HepG2 (cell line): ENCODE data around the gene CUL9. TPM values are rescaled to one million over a fixed set of nuclear protein-coding genes. Genes with fewer than 3 reads are reported as not detected.

Experiments used
- ARID3A ChIP-seq: IDR thresholded peaks from 2 replicates; pipeline ENCODE4 v1.6.1; 2012; ENCODE audit warnings: low read depth, low read length, improper control_type of control experiment
- CSRNP2 ChIP-seq: sonication (generic); formaldehyde crosslinking; conservative IDR thresholded peaks from 2 replicates; pipeline ENCODE4 v1.8.0; 2022; ENCODE audit warnings: low read depth, missing genetic modification reagents
- E2F5 ChIP-seq: sonication (generic); formaldehyde crosslinking; conservative IDR thresholded peaks from 2 replicates; pipeline ENCODE4 v1.4.0; 2020; ENCODE audit warnings: missing genetic modification reagents
- FOSL1 ChIP-seq: sonication (generic); formaldehyde crosslinking; IDR thresholded peaks from 2 replicates; pipeline ENCODE4 v1.9.0; 2021; ENCODE audit warnings: missing genetic modification reagents, borderline replicate concordance
- FOXK2 ChIP-seq: fragments of 450-650 bp; IDR thresholded peaks from 2 replicates; pipeline ENCODE4 v1.6.1; 2016
- GTF2F1 ChIP-seq: fragments of 150-350 bp; IDR thresholded peaks from 2 replicates; pipeline ENCODE4 v1.6.1; 2014; ENCODE audit warnings: low read length
- MTA1 ChIP-seq: sonication (generic); formaldehyde crosslinking; IDR thresholded peaks from 2 replicates; pipeline ENCODE4 v1.4.0; 2020; ENCODE audit warnings: missing genetic modification reagents, mild to moderate bottlenecking, borderline replicate concordance
- PCBP2 ChIP-seq: fragments of 200-400 bp; formaldehyde crosslinking; optimal IDR thresholded peaks from 2 replicates; pipeline ENCODE3; 2018; ENCODE audit warnings: low read length, low read depth; ENCODE audit not compliant: poor library complexity, severe bottlenecking
- SNRNP70 ChIP-seq: fragments of 200-400 bp; formaldehyde crosslinking; IDR thresholded peaks from 2 replicates; pipeline ENCODE4 v1.6.1; 2017; ENCODE audit warnings: mild to moderate bottlenecking, low read depth, low read length, moderate library complexity
- SOX6 ChIP-seq, 2 experiments: fragments of 450-650 bp in 1 of 2; sonication (generic) in 1 of 2; formaldehyde crosslinking in 1 of 2; IDR thresholded peaks; 2 replicates each; pipeline versions ENCODE4 v1.4.0 to v1.6.1; 2017 to 2020; ENCODE audit warnings: antibody characterized with exemption in 1 of 2, mild to moderate bottlenecking in 1 of 2, missing genetic modification reagents in 1 of 2
- YEATS2 ChIP-seq: sonication (generic); formaldehyde crosslinking; IDR thresholded peaks from 2 replicates; pipeline ENCODE4 v1.4.0; 2020; ENCODE audit warnings: missing genetic modification reagents, borderline replicate concordance
- ZBTB10 ChIP-seq: sonication (generic); formaldehyde crosslinking; IDR thresholded peaks from 2 replicates; pipeline ENCODE4 v1.4.0; 2020; ENCODE audit warnings: missing genetic modification reagents, borderline replicate concordance
- ZBTB26 ChIP-seq: IDR thresholded peaks from 2 replicates; pipeline ENCODE4 v1.6.1; 2016; ENCODE audit warnings: missing compliant biosample characterization, missing genetic modification reagents, borderline replicate concordance
- ZNF143 ChIP-seq: sonication (generic); formaldehyde crosslinking; IDR thresholded peaks from 2 replicates; pipeline ENCODE4 v1.4.0; 2020; ENCODE audit warnings: missing genetic modification reagents
- ZNF275 ChIP-seq: sonication (generic); formaldehyde crosslinking; IDR thresholded peaks from 2 replicates; pipeline ENCODE4 v1.8.0; 2022; ENCODE audit warnings: missing genetic modification reagents, mild to moderate bottlenecking, inconsistent platforms, borderline replicate concordance
- ZNF558 ChIP-seq: sonication (generic); formaldehyde crosslinking; IDR thresholded peaks from 2 replicates; pipeline ENCODE4 v1.9.0; 2022; ENCODE audit warnings: mild to moderate bottlenecking, missing genetic modification reagents, borderline replicate concordance
- ZZZ3 ChIP-seq: sonication (generic); formaldehyde crosslinking; IDR thresholded peaks from 2 replicates; pipeline ENCODE4 v1.4.0; 2020; ENCODE audit warnings: missing genetic modification reagents, mild to moderate bottlenecking, borderline replicate concordance
- polyA plus RNA-seq, 8 experiments: library from polyadenylated mRNA; depleted of rRNA in 3 of 8; stranded (reverse) in 7 of 8; unstranded in 1 of 8; fragments of >200 nt; fragmentation: Illumina TruSeq in 4 of 8; extraction: Trizol in 4 of 8; gene quantifications; 2 replicates each; pipeline versions ENCODE4 v1.2.1 to v1.2.3, GENCODE V29; 2011 to 2016; ENCODE audit warnings: low read depth in 4 of 8, missing spikeins in 1 of 8, mixed read lengths in 1 of 8; ENCODE audit not compliant: insufficient read depth in 1 of 8
- total RNA-seq, 5 experiments: library from RNA; depleted of rRNA; stranded (reverse); fragments of >200 nt; fragmentation: Illumina TruSeq; extraction: Trizol; gene quantifications; 2 replicates each; pipeline ENCODE4 v1.2.3, GENCODE V29; 2016; ENCODE audit warnings: low read depth in 1 of 5

Gene CUL9
- total and polyA plus RNA-seq, 2 of the 13 experiments (the other 11 are each of a cell fraction or from before 2014, with no cell fraction given): 11.4 to 13.7 TPM

- TF ChIP-seq PCBP2: peak; percentile 17
- TF ChIP-seq ZNF275 (CRISPR knock-in tag): peak; percentile 99
- TF ChIP-seq GTF2F1: no peak
- no peak for TF ChIP-seq SOX6 (IDR thresholded peaks at IDR 0.05)
- peak; percentile 75; the same call in 1 of the 2 replicates for TF ChIP-seq SOX6 (CRISPR knock-in tag; IDR thresholded peaks at IDR 0.05)
- peak; percentile 98 for TF ChIP-seq YEATS2 (CRISPR knock-in tag)
- TF ChIP-seq CSRNP2: no peak
- no peak for TF ChIP-seq FOXK2
- peak; percentile 92; the same call in 1 of the 2 replicates for TF ChIP-seq ZZZ3
- peak; percentile 96; the same call in 1 of the 2 replicates for TF ChIP-seq MTA1 (CRISPR knock-in tag)
- peak; percentile 73 for TF ChIP-seq ZNF143 (CRISPR knock-in tag)
- peak; percentile 77 for TF ChIP-seq ZBTB26 (CRISPR knock-in tag)
- no peak for TF ChIP-seq SNRNP70
- TF ChIP-seq ZNF558 (CRISPR knock-in tag): peak; percentile 70; the same call in 1 of the 2 replicates
- TF ChIP-seq FOSL1 (CRISPR knock-in tag): no peak
- no peak; the same call in 1 of the 2 replicates for TF ChIP-seq ZBTB10 (CRISPR knock-in tag)
- TF ChIP-seq ARID3A: no peak
- TF ChIP-seq E2F5 (CRISPR knock-in tag): peak; percentile 68; the same call in 1 of the 2 replicates
These were observed at the start of gene CUL9 (continued) for GRCh38 chr6:43181942-43182860.
